ENCODE measurements around the gene CFAP90. TPM values are rescaled to one million over a fixed set of nuclear protein-coding genes. Genes with fewer than 3 reads are reported as not detected.

CFAP90 gene
- total RNA-seq, 1 experiment from 2014 or later: 0.69 TPM

DNA sequence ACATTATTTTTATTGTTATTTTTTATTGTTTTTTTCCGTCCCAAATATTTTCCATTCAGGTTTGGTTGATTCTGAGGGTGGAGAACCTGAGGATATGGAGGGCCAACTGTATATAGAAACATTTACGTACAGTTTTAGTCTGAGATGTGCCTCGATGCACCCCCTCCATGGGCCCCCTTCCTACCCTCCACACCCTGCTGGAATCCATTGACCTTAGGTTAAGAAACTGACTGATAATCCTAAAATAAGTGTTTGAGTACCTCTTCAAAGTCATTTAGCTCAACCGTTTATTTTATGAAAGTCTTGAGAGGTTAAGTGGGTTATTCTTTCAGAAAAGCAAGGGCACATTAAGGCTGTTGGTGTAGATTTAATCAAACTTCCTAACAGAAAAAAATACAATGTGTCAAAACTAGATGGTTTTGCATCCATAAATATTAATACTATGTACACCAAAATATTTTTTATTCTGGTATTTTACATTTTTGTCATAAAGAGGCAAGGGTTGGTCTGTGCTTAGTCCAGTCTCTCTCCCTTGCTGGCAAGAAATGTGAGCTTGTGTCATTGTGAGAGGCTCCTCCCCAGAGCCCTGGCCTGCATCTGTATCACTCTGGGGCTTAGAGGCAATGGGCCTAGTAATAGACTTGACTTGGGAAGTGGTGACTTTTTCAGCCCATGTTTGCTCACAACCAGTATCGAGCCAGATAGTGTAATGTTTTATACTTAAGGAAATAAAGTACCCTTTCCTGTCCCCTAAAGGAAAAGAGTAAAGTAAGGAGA is 33.7 kb upstream of the CFAP90 start:
- DNase-seq (ENCODE audit: low read depth, low spot score) (no peak), ATAC-seq (no peak)
- in situ Hi-C loops (cut with HindIII; ENCODE audit: low pct_unique_long_range_greater_than_20kb, low sequenced_read_pairs): no loop called here
- TF ChIP-seq REST (IDR thresholded peaks at IDR 0.05; ENCODE audit: insufficient read depth in 1 of 2, low read depth in 2 of 2, low read length in 1 of 2): no peak
- TF ChIP-seq CTCF (IDR thresholded peaks at IDR 0.05): no peak
- TF ChIP-seq POLR2AphosphoS5 (IDR thresholded peaks at IDR 0.05; ENCODE audit: low read depth, low read length): no peak
- TF ChIP-seq SIN3A (IDR thresholded peaks at IDR 0.05; ENCODE audit: borderline replicate concordance, insufficient read depth, low read depth, low read length): no peak
- TF ChIP-seq TCF7L2 (IDR thresholded peaks at IDR 0.05; ENCODE audit: low read depth, low read length): no peak
- Histone ChIP-seq H3K4me1 (ENCODE audit: control insufficient read depth, insufficient read depth, low read length) (no peaks in the 10 kb centered on the region), H3K27me3 (ENCODE audit: control insufficient read depth, insufficient read depth, low read length) (no peaks in the 10 kb centered on the region), H3K4me3 (ENCODE audit: low read depth in 2 of 2, low read length in 2 of 2) (no peak overlapping the region), H3K27ac (ENCODE audit: low read length) (no peak overlapping the region), H3K9me3 (ENCODE audit: control insufficient read depth, insufficient read depth, low read depth, low read length) (no peaks in the 10 kb centered on the region), H3K36me3 (ENCODE audit: control insufficient read depth, insufficient read depth, low read length) (peaks cover 37% of the 10 kb centered on the region)
- ChIA-PET CTCF (no interaction called here), POLR2A (no interaction called here)
- no TSS peak for BruUV-seq (replicated peaks)
- intact Hi-C loops (cut with micrococcal nuclease; ENCODE audit: unreplicated experiment): no loop called here

DNA sequence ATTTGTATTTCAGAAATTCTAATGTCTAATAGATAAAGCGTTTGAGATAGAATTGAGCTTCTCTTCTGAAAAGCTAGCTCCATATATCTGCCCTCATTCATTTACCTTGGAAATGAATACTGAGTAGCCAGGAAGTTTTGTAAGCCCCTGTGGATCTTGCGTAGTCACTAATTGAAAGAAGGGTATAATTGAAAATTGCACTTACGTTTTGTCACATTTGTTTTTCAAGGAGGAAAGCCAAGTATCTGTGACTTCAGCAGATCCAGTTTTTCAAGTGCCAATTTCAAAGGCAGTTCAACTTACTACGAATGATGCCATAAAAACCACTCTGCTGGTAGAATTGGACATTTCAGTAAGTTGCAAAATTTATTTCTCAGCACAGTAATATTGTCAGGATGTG is 32.0 kb upstream of the CFAP90 start:
- DNase-seq (ENCODE audit: low read depth, low spot score) (no peak), ATAC-seq (no peak)
- TF ChIP-seq TCF7L2 (IDR thresholded peaks at IDR 0.05; ENCODE audit: low read depth, low read length) (no peak), SIN3A (IDR thresholded peaks at IDR 0.05; ENCODE audit: borderline replicate concordance, insufficient read depth, low read depth, low read length) (no peak), CTCF (IDR thresholded peaks at IDR 0.05) (no peak)
- ChIA-PET POLR2A (no interaction called here), CTCF (no interaction called here)
- in situ Hi-C loops (cut with HindIII; ENCODE audit: low pct_unique_long_range_greater_than_20kb, low sequenced_read_pairs) (no loop called here), intact Hi-C loops (cut with micrococcal nuclease; ENCODE audit: unreplicated experiment) (no loop called here)
- no peaks in the 10 kb centered on the region for H3K4me1 ChIP-seq (ENCODE audit: control insufficient read depth, insufficient read depth, low read length)
- H3K4me3 ChIP-seq (ENCODE audit: low read depth in 2 of 2, low read length in 2 of 2): no peak overlapping the region
- no TSS peak for BruUV-seq (replicated peaks)
- H3K27ac ChIP-seq (ENCODE audit: low read length): no peak overlapping the region
- H3K9me3 ChIP-seq (ENCODE audit: control insufficient read depth, insufficient read depth, low read depth, low read length): no peaks in the 10 kb centered on the region
- H3K36me3 ChIP-seq (ENCODE audit: control insufficient read depth, insufficient read depth, low read length): peaks cover 34% of the 10 kb centered on the region
- no peaks in the 10 kb centered on the region for H3K27me3 ChIP-seq (ENCODE audit: control insufficient read depth, insufficient read depth, low read length)
